K562 (cell line): ENCODE data around the gene GTPBP2. TPM values are rescaled to one million over a fixed set of nuclear protein-coding genes. Genes with fewer than 3 reads are reported as not detected.

ENCODE experiments used
- AFF4 ChIP-seq: sonication (generic); formaldehyde crosslinking; IDR thresholded peaks from 2 replicates; pipeline ENCODE4 v1.8.0; 2023; ENCODE audit warnings: mild to moderate bottlenecking, missing genetic modification reagents
- CCNT2 ChIP-seq: IDR thresholded peaks from 2 replicates; pipeline ENCODE4 v1.6.1; 2011; ENCODE audit warnings: borderline replicate concordance, low read depth, mild to moderate bottlenecking, moderate library complexity, mixed read lengths, low read length; ENCODE audit not compliant: insufficient read length; ENCODE audit errors: extremely low read depth
- CHD2 ChIP-seq: IDR thresholded peaks from 2 replicates; pipeline ENCODE4 v1.6.1; 2011; ENCODE audit warnings: low read depth, low read length
- CSDE1 ChIP-seq, 2 experiments: fragments of 450-650 bp; IDR thresholded peaks; 2 replicates each; pipeline ENCODE4 v1.6.1; 2016; ENCODE audit warnings: mild to moderate bottlenecking in 1 of 2
- L3MBTL2 ChIP-seq: fragments of 450-650 bp; IDR thresholded peaks from 2 replicates; pipeline ENCODE4 v1.6.1; 2016; ENCODE audit warnings: mild to moderate bottlenecking, moderate library complexity
- MBD2 ChIP-seq: sonication (generic); IDR thresholded peaks from 2 replicates; pipeline ENCODE4 v1.6.1; 2016; ENCODE audit warnings: low read depth, borderline replicate concordance
- POLR2H ChIP-seq: IDR thresholded peaks from 2 replicates; pipeline ENCODE4 v1.6.1; 2016; ENCODE audit warnings: missing genetic modification characterization, low read depth, mild to moderate bottlenecking, control low read depth, missing compliant biosample characterization, moderate library complexity
- PRDM10 ChIP-seq: fragments of 450-650 bp; IDR thresholded peaks from 2 replicates; pipeline ENCODE4 v1.6.1; 2018; ENCODE audit not compliant: partially characterized antibody
- RBM15 ChIP-seq: fragments of 200-400 bp; formaldehyde crosslinking; IDR thresholded peaks from 2 replicates; pipeline ENCODE4 v1.6.1; 2018; ENCODE audit warnings: mild to moderate bottlenecking, low read length, moderate library complexity; ENCODE audit not compliant: insufficient read depth
- SNRNP70 ChIP-seq: fragments of 200-400 bp; formaldehyde crosslinking; optimal IDR thresholded peaks from 2 replicates; pipeline ENCODE3; 2017; ENCODE audit warnings: low read depth, low read length
- U2AF2 ChIP-seq: fragments of 200-400 bp; formaldehyde crosslinking; optimal IDR thresholded peaks from 2 replicates; pipeline ENCODE3; 2017; ENCODE audit warnings: low read depth, mild to moderate bottlenecking, low read length
- ZBTB33 ChIP-seq: sonication (generic); formaldehyde crosslinking; IDR thresholded peaks from 2 replicates; pipeline ENCODE4 v1.8.1; 2023; ENCODE audit warnings: mild to moderate bottlenecking, missing genetic modification reagents
- ZMIZ1 ChIP-seq, 2 experiments: fragments of 150-350 bp in 1 of 2; IDR thresholded peaks; 2 replicates each; pipeline ENCODE4 v1.6.1; 2012 to 2016; ENCODE audit warnings: low read depth in 2 of 2, low read length in 2 of 2, mild to moderate bottlenecking in 1 of 2, moderate library complexity in 1 of 2
- ZNF184 ChIP-seq: sonication (generic); formaldehyde crosslinking; IDR thresholded peaks from 2 replicates; pipeline ENCODE4 v1.5.0; 2020; ENCODE audit warnings: missing genetic modification reagents
- polyA plus RNA-seq, 8 experiments: library from polyadenylated mRNA; depleted of rRNA in 4 of 8; stranded (reverse) in 5 of 8; unstranded in 3 of 8; fragments of >200 nt; fragmentation: Nextera tagmentation in 2 of 8; fragmentation: Illumina TruSeq in 1 of 8; extraction: Ambion mirVana in 2 of 8; extraction: Trizol in 1 of 8; gene quantifications; 2 replicates each; pipeline versions ENCODE4 v1.2.1 to v1.2.3, GENCODE V29; 2011 to 2014; ENCODE audit warnings: inconsistent platforms in 1 of 8, missing spikeins in 1 of 8
- total RNA-seq, 7 experiments: library from RNA; depleted of rRNA in 6 of 7; stranded (reverse); fragments of >200 nt in 6 of 7; fragmentation: Illumina TruSeq in 2 of 7; extraction: Trizol in 2 of 7; gene quantifications; 2 replicates each; pipeline versions ENCODE4 v1.2.1 to v1.2.3, GENCODE V29; 2011 to 2021; ENCODE audit warnings: low replicate concordance in 1 of 7

Gene GTPBP2
- total and polyA plus RNA-seq, 9 of the 15 experiments (the other 6 are each of a cell fraction or from before 2014, with no cell fraction given), result 48.4 to 196 (median 111) TPM

- no peak for TF ChIP-seq POLR2H (tag)
- no peak for TF ChIP-seq PRDM10
- TF ChIP-seq CHD2, result no peak
- TF ChIP-seq SNRNP70, result no peak
- no peak; the same call in 1 of the 2 replicates for TF ChIP-seq ZBTB33
- TF ChIP-seq RBM15, result no peak
- no peak for TF ChIP-seq CCNT2
- peak; percentile 65; the same call in 1 of the 2 replicates for TF ChIP-seq AFF4 (CRISPR knock-in tag)
- TF ChIP-seq ZMIZ1 (IDR thresholded peaks at IDR 0.05; ENCODE audit: low read depth in 2 of 2, low read length in 2 of 2), result no peak
- peak; percentile 26; the same call in 1 of the 2 replicates for TF ChIP-seq L3MBTL2
- TF ChIP-seq ZNF184 (CRISPR knock-in tag), result no peak
- no peak for TF ChIP-seq CSDE1 (IDR thresholded peaks at IDR 0.05)
- TF ChIP-seq MBD2, result no peak
- TF ChIP-seq U2AF2, result no peak
These were observed 53.8 kb downstream of the GTPBP2 start (continued) for GRCh38 chr6:43575105-43575771.
